Astrocyte of the hippocampus (primary cell): ENCODE measurements around the gene PTBP3.
"Not testable (repeated sequence)": the region's sequence is repeated elsewhere in the genome, so short reads cannot be mapped to it uniquely, and the experiment has no call there.

Experiments used
- DNase-seq: peaks from one replicate; pipeline ENCODE4 v3.0.0; 2011; ENCODE audit warnings: low read depth, low spot score

PTBP3 gene

DNA sequence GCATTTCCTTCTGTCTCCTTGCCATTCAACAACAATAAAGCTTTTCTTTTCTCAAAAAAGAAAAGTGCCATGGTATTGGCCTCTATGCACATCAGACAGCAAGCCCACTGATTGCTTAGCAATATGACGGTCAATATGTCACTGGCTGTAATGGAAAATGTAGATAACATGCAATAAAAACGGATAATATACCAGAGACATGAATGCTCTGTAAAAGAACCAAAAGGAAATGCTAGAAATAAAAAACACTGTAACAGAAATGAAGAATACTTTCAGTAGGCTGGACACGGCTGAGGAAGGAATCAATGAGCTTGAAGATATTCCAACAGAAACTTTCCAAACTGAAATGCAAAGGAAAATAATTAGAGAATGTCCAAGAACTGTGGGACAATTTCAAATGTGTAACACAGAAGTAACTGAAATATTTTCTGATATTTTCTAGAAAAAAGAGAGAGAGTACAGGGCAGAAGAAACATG is 10.0 kb downstream of the PTBP3 start:
- no peak for DNase-seq

DNA sequence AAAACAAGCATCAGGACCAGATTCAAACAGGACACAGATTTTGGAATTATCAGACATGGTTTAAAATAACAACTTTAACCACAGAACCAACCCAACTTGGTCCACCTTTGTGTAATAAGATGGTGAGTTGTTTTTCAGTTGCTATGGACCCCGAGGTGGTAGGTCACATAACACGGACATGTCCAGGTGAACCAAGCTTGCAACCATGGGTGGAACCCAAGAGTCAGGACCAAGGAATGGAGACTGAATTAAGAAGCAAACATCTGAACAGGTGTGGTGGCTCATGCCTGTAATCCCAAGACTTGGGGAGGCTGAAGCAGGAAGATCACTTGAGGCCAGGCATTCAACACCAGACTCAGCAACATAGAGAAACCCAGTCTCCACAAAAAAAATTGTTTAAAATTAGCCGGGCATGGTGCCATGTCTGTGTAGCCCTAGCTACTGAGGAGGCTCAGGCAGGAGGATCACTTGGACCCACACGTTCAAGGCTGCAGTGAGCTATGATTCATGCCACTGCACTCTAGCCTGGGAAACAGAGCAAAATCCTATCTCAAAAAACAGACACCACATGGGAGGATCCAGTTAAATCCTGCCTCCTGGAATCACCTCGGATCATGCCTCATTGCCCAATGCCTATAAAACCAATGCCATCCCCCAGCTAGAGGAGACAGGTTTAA is 10.6 kb downstream of the PTBP3 start:
- no peak for DNase-seq

DNA sequence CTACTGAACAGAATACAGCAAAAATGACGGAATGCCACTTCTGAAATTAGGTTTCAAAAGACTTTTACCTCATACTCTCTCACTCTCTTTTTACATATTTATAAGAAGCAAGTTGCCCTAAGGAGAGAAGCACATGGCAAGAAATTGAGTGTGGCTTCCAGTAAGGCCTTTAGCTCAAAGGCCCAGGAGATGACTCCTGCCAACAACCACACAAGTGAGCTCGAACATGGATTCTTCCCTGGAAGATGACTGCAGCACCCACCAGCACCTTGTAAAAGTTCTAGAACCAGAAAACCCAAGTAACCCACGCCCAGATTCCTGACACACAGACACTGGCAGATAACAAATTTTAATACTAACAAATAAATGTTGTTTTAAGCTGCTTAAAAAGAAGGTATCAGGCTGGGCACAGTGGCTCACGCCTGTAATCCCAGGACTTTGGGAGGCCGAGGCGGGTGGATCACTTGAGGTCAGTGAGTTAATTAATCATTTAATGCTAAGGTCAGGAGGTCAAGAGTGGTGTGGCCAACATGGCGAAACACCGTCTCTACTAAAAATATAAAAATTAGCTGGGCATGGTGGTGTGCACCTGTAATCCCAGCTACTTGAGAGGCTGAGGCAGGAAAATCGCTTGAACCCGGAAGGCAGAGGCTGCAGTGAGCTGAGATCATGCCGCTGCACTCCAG is 17.0 kb downstream of the PTBP3 start:
- no peak for DNase-seq

DNA sequence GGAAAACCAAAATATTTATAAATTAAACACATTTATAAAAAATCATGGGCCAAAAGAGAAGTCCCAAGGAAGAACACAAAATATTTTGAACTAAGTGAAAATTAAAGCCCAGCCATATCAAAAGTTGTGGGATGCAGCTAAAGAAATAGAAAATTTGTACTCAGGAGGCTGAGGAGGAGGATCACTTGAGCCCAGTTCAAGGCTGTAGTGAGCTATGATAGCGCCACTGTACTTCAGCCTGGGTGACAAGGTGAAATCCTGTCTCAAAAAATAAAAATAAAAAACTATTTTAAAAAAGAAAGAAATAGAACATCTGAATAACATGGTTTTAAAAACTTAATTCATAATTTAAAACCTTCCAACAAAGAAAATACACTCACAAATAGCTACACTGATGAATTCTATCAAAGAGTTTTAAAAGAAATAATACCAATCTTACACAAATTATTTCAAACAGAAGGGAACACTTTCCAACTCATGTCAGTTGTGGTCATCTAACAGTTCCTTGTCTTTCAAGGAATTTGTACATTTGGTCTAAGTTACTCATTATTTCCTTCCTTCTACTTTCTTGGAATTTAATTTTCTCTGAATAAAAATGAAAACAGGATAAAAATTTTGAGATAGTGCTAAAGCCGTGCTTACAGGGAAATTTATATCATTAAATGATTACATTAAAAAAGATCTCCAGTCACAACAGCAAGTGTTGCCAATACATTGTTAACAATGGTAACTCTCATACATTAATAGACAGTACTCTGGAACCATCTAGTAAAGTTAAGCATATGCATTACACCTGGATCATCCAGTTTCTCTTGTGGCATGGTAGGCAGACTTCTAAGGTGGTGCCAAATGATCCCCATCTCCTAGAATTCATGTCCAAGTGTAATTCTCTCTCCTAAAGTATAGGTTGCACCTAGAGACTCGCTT is 17.8 kb downstream of the PTBP3 start:
- DNase-seq = no peak

DNA sequence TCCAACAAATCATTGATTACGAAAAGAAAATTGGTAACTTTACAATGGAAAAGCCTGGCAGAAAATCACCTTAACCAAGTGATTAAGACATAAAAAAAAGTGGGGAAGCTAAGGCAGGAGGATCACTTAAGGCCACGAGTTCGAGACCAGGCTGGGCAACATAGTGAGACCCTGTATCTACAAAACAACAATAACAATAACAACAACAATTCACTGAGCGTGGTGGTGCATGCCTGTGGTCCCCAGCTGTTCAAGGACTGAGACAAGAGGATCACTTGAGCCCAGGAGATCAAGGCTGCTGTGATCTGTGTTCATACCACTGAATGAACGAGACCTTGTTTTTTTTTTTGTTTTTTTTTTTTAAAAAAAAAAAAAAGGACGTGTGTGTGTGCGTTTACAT is 21.3 kb downstream of the PTBP3 start:
- DNase-seq = no peak

DNA sequence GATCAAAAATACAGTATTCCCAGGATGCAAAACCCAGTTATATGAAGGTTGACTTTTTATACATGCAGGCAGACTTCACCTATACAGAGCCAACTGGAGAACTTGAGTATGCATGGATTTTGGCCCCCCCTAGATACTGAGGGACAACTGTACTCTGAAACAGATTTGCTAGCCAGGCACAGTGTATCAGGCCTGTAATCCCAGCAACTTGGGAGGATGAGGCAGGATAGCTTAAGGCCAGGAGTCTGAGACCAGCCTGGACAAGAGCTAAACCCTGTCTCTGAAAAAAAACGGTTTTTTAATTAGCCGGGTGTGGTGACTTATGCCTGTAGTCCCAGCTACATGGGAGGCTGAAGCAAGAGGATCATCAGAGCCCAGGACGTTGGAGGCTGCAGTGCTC is 21.9 kb downstream of the PTBP3 start:
- no peak for DNase-seq

DNA sequence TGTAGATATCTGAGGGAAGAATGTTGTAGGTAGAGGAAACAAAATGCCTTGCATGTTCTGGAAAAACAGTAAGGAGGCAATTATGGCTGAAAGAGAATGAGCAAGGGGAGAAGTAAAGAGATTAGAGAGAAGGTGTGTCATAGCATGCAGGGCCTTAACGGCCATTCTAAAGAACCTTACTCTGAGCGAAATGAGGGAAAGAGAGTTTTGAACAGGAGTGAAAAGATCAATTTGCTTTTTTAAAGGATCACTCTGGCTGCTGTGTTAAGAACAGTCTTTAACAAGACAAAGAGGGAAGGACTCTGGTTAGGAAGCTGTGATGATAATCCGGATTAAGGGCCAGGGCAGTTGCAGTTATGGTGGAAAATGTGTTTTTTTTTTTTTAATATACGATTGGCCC is 22.6 kb downstream of the PTBP3 start:
- DNase-seq = no peak

DNA sequence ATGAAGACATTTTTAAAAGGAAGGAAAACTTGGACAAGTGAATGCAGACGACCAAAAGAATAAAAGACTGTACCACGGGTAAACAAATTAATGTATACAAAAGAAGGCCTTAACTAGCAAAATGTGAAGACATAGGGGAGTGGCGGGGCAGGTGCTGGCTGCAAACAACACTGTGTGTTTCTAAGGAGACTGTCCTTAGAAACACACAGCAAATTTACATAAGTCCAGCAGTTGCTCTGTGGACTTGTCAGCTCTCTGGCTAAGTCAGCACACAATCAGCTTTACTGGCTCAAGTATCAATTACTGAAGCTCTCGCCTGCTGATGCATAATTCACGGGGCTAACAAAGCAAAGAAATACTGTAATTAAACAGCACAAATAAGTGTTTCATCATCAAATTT is 24.8 kb downstream of the PTBP3 start:
- peak; percentile 57 for DNase-seq

DNA sequence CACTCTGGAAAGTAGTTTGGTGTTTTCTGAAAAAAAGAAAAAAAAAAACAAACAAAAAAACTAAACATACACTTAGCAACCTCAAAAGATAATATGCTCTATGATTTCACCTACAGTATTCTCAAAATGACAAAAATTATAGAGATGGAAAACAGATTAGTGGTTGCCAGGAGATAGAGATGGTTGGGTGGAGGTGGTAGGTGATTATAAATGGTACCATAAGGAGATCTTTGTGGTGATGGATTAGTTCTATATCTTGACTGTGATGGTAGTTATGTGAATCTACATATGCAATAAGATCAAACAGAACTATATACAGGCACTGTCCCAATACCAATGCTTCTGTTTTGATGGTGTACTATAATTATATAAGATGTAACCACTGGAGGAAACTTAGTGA is 32.0 kb downstream of the PTBP3 start:
- DNase-seq = no peak

DNA sequence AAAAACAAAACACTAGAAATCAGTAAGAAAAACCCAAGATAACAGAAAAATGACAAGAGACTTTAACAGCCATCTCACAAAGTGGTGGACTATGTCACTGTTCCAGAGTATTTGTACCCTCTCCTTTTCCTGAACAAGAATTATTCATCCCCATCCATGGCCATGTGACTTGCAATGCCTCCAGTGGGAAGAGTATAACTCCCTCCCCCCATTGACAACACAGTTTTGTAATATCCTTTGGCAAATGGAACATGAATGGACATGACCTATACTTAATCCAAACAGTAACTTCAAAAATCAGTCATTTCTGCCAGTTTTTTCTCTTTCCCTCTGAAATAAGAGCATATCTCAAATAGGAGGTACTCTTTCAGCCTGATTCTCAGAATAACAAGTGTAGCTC is 33.9 kb downstream of the PTBP3 start:
- DNase-seq = no peak

DNA sequence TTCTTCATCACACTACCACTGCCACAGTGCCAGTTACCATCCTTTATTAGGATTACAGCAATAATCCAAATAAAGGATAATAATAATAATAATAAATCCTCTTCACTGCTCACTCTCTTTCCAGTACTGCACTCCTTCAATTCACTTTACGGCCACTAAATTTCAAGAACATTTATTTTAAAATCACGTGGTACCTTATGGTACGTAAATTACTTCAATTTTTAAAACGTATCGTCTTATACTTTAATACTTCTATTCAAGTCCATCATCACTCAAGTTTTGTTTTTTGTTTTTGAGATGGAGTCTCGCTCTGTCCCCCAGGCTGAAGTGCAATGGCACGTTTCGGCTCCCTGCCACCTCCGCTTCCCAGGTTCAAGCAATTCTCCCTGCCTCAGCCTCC is 36.5 kb downstream of the PTBP3 start:
- DNase-seq = no peak

DNA sequence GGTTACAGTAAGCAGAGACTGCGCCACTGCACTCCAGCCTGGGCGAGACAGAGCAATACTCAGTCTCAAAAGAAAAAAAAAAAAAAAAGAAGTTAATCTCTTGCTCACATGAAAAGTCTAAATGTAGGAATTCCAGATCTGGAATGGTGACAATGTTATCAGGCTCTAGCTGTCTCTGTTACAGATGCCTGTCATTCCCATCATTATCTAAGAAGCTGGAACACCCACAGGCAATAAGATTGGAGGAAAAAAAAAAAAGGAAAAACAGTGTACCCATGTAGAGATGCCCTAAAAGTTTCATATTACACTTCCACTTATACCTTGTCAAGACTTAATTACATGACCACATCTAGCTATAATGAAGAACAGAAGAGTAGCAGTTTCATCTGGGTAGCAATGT is 38.2 kb downstream of the PTBP3 start:
- DNase-seq = no peak

DNA sequence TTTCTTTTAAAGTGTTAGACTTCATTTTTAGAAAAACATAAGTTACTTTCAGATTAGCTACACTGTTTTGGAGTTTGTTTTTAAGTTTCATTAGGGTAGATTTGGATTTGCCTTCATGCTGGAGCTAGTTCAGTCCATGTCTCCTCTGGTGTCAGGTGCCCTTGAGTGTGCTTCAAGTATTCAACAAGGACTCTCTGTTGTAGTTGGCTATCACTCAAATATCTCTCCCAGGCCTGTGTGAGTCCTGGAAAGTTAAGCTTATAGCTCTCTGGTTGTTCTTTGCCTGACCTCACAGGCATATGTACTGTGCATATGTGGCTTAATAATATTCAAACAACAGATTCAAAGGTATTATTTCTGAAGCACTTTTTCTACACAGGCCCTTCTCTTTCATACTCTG is 45.4 kb downstream of the PTBP3 start:
- DNase-seq = peak; percentile 41

DNA sequence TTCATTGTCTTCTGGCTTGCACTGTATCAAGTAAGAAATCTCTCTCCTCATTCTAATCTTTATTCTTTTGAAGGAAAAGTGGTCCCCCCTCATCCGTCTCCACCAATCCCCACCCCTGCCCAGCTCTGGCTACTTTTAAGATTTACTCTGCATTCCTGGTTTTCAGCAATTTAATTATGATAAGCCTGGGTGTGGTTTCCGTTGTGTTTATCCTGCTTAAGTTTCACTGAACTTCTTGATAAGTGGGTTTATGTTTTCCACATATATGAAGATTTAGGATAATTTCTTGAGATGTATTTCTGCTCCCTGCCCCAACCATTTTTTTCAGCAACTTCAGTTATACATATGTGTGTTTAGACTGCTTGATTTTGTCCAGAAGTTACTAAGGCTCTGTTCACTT is 46.5 kb downstream of the PTBP3 start:
- DNase-seq = no peak

DNA sequence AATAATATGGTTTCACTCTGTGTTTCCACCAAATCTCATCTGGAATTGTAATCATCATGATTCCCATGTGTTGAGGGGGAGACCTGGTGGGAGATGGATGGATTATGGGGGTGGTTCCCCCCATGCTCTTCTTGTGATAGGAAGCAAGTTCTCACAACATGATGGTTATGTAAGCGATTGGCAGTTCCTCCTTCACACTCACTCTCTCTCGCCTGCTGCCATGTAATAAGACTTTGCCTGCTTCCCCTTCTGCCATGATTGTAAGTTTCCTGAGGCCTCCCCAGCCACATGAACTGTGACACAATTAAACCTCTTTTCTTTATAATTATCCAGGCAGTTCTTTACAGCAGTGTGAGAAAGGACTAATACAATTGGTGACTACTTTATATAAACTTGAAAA is 48.4 kb downstream of the PTBP3 start:
- no peak for DNase-seq

DNA sequence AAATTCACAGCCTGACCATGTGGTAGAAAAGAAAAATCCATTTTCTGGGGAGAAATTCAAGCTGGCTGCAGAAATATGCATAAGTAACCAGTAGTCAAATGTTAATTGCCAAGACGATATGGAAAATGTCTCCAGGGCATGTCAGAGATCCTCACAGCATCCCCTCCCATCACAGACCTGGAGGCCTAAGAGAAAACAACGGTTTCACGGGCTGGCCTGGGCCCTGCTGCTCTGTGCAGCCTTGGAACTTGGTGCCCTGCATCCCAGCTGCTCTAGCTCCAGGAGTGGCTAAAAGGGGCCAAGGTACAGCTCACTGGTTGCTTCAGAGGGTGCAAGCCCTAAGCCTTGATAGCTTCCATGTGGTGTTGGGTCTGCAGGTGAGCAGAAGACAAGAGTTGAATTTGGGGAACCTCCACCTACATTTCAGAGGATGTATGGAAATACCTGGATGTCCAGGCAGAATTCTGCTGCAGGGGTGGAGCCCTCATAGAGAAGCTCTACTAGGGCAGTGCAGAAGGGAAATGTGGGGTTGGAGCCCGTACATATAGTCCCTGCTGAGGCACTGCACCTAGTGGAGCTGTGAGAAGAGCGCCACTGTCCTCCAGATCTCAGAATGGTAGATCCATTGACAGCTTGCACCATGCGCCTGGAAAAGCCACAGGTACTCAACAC is 49.7 kb downstream of the PTBP3 start:
- no peak for DNase-seq

DNA sequence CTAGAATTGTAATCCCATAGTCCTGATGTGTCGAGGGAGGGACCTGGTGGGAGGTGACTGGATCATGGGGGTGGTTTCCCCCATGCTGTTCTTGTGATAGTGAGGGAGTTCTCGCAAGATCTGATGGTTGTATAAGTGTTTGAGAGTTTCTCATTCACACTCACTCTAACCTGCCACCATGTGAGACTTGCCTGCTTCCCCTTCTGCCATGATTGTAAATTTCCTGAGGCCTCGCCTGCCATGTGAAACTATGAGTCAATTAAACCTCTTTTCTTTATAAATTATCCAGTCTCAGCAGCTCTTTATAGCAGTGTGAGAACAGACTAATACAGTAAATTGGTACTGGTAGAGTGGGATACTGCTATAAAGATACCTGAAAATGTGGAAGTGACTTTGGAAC is 50.6 kb downstream of the PTBP3 start:
- DNase-seq = not testable (repeated sequence)

DNA sequence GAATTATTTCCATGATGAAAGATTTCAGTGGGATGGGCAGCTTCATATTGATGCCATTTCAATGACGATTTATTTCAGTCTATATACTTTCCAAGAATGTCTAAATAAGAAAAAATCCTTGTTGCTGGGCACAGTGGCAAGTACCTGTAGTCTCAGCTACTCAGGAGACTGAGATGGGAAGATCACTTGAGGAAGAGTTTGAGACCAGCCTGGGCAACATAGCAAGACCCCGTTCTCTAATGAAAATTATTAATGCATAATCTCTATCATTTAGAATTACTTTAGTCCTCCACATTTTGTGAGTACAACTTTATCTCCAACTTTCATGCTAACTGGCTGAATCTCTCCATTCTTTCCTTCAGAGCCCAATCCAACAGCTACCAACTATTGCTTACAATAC is 52.5 kb downstream of the PTBP3 start:
- DNase-seq = no peak

DNA sequence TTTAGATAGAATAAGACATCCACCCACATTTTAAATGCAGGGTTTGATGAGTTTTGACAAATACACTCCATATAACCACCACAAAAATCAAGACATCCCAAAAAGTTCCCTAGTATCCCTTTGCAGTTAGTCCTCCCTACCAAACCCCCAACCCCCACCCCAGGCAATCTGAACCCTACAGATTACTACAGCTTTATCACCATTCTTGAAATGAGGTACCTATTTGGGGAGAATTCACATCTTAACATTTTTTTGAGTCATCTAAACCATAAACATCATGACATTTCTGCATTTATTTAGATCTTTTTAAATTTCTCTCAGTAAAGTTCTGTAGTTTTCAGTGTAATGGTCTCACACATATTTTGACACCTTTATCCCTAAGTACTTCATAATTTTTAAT is 53.9 kb downstream of the PTBP3 start:
- no peak for DNase-seq

DNA sequence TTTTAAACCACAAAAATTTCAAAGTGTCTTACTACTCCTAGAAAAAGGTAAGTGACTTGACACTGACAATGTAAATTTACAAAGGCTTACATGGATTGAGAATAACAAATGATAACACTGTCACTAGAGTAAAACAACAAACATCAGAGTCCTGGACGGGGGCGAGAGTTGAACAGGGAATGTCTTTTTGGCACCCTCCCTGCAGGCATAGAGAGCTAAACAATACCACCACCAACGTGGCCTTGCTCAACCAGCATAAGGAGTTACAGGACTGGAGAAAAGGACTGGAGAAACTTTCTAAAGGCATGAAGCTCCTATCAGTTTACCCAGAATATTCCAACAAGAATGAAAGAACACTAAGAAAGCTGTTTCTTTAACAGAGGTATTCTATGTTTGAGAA is 55.3 kb downstream of the PTBP3 start:
- DNase-seq = peak; percentile 36

DNA sequence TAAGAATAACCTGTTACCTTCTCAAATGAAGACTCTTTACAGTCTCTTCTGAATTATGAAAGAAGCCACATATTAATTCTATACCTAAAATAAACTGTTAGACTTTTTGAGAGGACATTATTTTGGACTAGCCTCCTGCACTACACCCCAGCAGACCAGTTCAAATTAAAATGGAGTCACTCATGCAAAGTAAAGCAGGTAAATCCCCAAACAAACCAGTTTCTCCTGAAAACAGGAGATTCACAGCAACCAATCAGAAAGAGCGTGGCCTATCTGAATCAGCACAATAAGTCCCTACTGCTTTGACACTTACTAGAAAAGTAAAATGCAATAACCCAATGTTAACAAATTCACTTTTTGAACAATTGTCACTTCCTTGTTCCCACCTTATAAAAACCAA is 58.8 kb downstream of the PTBP3 start:
- DNase-seq = no peak

DNA sequence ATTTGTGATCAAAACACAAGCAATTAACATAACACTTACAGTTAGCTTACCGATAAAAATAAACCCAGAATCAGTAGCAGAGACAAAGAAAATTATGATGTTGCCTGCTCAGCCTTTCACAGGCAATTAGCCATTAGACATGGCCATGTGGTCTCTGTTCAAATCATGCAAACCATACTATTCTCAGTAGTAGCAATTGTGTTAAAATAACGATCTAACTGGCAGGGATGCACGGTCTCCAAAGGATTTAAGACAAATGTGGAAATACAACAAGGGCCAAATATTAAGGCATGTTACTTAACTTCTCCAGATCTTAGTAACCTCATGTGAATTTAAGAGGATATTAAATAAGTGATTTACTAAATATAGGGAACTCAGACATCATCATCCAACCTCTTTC is 59.5 kb downstream of the PTBP3 start:
- no peak for DNase-seq
